HG02610 (cell line): ENCODE data around the gene TNS1.

Experiments
- ATAC-seq: cut with Tn5 transposase; IDR thresholded peaks from one replicate; pipeline ENCODE4 v1.9.1; 2021; ENCODE audit warnings: mild to moderate bottlenecking, moderate library complexity; ENCODE audit not compliant: unreplicated experiment

TNS1 gene

DNA sequence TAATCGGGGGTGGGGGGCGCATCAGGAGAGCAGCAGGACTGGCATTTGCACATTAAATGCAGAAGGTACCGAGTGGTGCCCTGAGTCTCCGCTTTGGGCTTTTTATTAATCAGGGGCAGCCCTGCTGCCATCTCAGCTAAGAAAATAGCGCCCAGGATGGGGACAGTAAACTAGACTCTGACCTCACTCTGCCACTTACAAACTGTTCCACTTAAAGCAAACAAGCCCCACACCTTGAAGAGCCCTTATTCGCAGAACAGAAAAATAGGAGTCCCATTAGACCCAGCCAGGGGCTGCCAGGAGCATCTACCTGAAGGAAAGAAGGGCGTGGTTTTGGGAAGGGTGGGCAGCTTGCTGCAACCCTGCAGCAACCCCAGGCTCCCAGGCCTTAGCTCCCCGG lies 165.3 kb downstream of the TNS1 start:
- no peak for ATAC-seq

- ATAC-seq, result no peak
Observed at GRCh38 chr2:217836901-217837491, 165.8 kb downstream of the TNS1 start.

- ATAC-seq, result no peak
Observed at GRCh38 chr2:217835931-217836891, 166.6 kb downstream of the TNS1 start.

DNA sequence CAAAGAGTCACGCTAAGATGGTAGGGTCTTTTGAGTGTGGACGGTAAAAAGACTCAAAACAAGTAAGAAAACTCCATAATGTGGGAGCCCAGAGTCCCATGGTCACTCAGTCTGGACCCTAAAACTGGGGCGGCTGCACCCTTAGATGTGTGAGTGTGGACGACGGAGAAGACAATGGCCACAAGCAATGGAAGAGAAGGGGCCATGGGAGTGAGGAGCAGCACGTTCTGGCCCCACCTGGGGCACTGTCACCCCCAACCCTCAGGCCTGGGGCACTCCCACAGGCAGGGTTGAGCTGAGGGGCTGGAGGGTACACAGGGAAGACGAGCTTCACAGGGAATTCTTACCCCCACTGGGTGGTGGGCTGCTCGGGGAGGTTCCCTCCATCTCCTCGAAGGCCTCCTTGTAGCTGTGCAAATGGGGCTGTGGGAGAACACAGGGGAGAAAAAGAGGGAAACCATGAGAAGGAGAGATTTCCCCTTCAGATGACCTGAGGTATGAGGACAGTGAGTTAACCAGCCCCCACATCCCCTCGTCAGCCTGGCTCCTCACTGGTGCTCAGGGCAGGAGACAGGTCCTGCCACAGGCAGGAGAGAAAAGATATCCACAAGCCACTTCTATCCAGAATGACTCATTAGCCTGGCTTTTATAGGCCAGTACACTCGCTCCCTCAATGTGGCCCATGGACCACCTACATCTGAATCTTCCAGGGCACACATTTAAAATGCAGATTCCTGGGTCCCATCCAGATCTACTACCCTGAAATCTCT lies 167.9 kb downstream of the TNS1 start:
- ATAC-seq, result no peak

- ATAC-seq, result no peak
Observed at GRCh38 chr2:217834057-217834620, 168.7 kb downstream of the TNS1 start.

GRCh38 chr2:217833439-217833838 lies 169.4 kb downstream of the TNS1 start:
- ATAC-seq, result no peak

GRCh38 chr2:217832987-217833386 lies 169.8 kb downstream of the TNS1 start:
- no peak for ATAC-seq

DNA sequence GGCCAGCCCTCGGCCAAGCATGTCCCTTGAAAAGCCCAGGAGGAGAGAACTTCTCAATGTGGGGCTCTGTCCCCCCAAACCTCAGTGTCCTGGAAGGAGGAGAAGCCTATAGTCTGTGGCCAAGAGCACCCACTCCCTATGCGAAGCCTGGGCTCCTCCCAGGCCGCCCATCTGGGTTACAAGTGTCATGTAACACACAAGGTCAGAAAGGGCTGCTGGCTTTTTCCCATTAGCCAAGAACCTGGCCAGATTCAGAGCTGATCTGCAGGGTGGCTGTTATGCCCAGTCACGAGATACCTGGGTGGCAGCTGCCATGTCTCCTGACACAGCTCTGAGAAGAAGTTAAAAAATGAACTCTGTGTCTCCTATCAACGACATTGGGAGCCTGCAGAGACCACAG lies 170.7 kb downstream of the TNS1 start:
- no peak for ATAC-seq

DNA sequence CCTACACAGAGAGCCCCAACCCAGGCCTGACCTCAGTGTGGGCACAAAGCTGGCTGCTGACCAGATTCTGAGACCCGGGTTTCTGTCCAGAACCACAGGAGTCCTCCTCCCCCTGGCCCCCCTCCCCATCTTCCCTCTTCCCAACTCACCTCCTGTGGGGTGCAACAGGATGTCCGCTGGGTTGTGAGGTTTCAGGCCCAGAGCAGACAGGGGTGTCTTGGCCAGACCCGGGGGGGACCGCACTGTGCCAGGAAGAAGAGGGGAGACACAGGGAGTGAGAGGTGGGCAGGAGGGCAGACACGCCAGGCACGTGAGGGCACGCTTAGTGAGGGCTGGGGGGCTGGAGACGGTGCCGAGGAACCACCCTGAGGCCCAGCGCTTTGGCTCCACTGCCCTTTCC lies 171.5 kb downstream of the TNS1 start:
- no peak for ATAC-seq

- ATAC-seq, result no peak
Observed at GRCh38 chr2:217830807-217831206, 172.0 kb downstream of the TNS1 start.

DNA sequence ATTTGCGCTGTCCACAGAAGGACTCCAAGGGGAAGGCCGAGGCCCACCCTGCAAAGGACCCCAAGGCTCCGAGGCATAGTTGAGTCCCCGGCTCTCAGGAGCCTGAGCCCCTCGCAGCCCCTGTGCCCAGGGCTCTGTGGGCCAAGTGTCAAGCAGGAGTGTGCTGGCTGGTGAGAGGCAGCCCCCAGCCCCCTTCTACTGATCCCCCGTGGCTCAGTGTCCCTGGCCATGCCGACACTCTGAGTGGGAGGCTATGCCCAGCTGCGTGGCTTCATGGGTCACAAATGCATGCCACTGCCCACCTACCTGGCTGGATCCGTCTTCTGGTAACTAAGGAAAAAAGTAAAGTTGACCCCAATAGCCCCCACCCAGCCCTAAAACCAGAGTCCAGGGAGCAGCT lies 172.7 kb downstream of the TNS1 start:
- ATAC-seq, result no peak

GRCh38 chr2:217829420-217829819 lies 173.4 kb downstream of the TNS1 start:
- ATAC-seq, result no peak

- no peak for ATAC-seq
Observed at GRCh38 chr2:217828336-217828735, 174.5 kb downstream of the TNS1 start.

DNA sequence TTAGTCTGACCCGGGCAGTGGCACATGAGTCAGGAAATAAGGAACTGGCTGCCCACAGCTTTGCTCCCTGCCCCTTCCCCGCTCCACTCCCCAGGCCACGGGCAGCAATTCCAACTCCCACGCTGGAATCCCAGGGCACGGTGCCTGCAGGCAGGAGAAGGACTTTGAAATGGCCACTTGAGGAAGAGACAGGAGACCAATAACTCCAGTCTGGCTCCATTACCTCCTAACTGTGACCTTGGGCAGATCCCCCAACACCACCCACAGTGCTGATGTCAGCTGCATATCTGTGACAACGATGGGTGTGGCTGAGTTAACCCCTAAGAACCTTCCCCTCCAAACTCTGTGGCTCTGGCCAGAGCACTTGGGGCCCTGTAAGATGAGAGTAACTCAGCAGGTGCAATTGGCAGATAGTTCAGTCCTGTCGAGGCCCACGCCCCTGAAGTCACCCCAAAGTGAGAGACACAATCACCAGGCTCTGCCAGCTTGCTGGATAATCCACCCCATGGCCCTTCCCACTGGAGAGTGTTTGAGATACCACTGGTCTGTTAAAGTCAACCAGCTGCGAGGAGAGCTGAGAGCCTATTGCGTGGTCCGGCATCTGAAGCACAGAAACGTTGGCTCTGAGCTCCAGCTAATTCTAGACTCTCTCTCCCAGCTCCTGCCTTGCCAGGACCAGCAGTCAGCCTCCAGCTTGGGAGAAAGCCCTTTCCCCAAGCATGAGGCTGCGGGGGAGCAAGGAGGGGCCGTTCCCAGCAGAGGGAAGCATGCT lies 175.2 kb downstream of the TNS1 start:
- no peak for ATAC-seq

GRCh38 chr2:217826991-217827390 lies 175.8 kb downstream of the TNS1 start:
- no peak for ATAC-seq

- no peak for ATAC-seq
Observed at GRCh38 chr2:217826520-217826919, 176.3 kb downstream of the TNS1 start.

DNA sequence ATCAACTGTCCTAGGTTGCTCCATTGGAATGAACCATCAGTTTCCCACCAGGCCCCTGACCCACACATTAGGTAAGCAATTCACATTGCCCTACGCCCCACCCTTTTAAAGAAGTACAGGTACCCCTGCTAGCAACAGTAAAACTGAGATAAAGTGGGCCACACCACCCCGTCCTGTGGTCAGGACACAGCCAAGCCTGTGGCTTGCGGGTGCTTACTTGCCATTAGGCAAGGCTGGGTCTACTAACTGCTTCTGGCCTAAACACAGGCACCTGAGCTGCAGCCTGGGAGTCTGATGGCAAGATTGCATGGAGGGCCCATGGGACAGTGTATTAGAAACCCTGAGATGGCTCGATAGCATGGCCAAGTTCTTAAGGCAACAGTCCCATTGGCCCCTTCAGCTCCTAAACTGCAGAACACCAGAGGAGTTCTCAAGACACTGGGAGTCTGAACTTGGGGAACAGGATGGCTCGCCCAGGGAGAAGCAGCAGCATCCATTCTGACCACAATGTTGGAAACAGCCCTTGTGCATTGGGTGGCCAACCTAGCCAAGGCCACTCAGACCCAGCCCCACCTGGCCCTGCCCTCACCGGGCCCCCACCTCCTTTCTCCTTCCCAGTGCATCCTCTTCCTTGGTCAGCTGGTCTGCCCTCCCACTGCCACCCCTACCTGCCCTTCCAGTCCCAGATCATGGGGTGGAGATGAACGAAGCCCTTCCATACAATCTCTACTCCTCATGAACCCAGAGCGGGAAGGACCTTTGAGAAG lies 177.1 kb downstream of the TNS1 start:
- no peak for ATAC-seq

GRCh38 chr2:217824223-217824622 lies 178.6 kb downstream of the TNS1 start:
- ATAC-seq, result no peak

- no peak for ATAC-seq
Observed at GRCh38 chr2:217823626-217824025, 179.2 kb downstream of the TNS1 start.
